ENCODE data around the gene MEIS2.

Gene MEIS2

DNA sequence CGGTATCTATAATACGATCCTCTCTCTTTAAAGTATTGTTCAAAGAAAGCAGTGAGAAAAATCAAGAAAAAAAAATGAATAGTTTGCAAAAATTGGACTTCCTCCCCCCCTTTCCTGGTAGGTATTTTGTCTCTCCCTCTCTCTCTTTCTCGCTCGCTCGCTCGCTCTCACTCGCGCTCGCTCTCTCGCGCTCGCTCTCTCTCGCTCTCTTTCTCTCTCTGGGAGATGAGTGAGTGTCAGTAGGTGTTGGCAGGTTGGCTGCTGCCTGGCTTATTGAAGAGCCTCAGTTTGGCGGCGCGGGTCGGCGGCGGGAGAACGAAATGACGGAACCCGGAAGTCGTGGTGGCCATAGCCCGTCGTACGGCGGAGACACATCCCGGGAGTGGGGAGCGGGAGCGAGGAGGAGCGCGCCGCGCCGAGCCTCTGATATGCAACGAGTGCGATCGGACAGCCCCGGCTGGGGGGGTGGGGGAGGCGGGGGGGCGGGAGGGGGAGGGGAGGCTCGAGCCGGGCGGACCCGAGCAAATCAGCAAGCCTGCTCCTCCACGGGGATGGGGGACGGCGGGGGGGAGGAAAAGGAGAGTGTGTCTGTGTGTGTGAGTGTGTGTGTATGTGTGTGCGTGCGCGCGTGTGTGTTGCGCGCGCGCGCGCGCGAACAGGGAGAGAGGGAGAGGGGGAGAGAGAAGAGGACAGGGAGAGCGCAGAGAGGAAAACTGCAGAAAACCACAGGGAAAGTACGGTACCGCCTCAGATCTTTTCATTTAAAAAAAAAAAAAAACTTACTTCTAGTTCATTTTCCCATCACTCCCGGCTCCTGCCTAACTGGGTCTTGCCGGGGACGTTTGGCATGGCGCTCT lies at the start of gene MEIS2:
Gene MEIS2 (minus strand): TSS at position 441 of the 857 bp plus-strand sequence. CDS start 1,083 bp downstream, outside the sequence.
- TF ChIP-seq ZNF274 (IDR thresholded peaks at IDR 0.05; ENCODE audit: low read depth, low read length), result no peak
- peak within 1 kb of the TSS; percentile 70 for H3K4me3 ChIP-seq (ENCODE audit: low read length)

DNA sequence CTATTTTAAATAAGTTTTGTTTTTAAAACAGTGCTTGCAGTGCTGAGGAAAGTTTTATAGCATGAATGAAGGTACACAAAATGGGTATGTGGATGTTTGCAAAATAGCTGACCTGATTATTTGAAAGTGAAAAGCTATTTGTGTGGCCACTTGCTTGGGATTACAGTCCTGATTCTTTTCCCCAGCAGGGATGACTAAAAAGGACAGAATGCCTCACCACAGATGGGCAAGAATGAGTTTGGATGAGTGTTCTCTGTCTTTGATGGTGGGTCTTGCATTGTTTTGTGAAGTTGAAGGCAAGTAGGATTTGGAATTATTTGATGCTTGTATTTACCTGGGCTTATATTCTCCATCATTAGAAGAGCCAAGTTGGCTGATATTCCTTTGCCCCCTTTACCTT lies 48.8 kb upstream of the MEIS2 start:
- no peak for TF ChIP-seq ZNF274 (IDR thresholded peaks at IDR 0.05; ENCODE audit: low read depth, low read length)
- no peak overlapping the region for H3K4me3 ChIP-seq (ENCODE audit: low read length)

DNA sequence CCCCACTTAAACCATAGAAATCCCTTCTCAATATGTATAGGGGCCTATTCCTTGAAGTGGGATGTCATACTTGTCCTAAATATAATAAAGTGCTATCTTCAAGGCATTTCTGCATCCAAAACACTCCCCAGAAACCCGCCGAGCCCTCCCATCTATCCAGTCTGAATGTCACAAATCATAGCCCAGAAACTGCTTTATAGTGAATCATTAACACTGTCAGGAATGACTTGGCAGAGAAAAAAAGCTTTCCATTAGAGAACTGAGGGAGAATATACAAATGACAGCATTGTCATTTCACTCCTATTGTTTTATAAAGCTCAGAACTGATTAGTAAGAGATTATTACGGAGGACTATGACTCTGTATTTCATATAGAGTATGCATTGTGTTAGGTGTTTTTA lies 48.4 kb upstream of the MEIS2 start:
- H3K4me3 ChIP-seq (ENCODE audit: low read length), result no peak overlapping the region
- TF ChIP-seq ZNF274 (IDR thresholded peaks at IDR 0.05; ENCODE audit: low read depth, low read length), result no peak

DNA sequence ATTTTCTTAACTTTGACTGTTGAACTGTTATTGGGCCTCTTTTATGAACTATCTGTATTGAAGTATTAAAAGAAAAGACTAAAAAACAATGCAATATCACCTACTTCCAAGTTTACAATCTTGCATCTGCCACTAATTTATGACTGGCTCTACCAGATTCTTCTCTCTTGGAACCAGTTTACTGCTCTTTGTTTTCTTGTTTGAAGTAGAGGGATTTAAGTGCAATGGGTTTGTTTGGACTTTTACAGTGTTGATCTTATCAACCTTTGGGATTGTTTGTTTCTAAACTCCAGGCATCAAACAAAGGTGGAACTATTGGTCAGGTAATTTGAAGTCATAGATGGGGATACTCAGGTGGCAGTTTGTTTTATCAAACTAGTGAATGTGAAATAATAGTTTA lies 43.0 kb upstream of the MEIS2 start:
- H3K4me3 ChIP-seq (ENCODE audit: low read length), result no peak overlapping the region
- no peak for TF ChIP-seq ZNF274 (IDR thresholded peaks at IDR 0.05; ENCODE audit: low read depth, low read length)

DNA sequence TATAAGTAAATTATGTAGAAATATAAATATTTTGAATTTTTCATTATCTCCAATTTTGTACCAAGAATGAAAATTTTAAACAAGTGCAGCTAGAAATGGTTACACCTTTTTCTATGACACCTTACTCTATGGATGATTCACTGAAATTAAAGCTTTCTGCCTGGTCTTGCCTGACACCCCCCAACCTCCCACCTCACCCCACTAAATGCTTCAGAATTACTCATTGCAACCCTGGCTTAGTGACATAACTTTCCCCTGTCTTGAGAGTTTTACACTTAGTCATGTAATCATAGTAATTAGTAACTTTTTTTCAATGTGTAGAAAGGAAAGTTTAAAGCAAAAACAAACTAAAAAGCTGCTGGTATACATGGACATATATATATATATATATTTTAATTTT lies 42.0 kb upstream of the MEIS2 start:
- TF ChIP-seq ZNF274 (IDR thresholded peaks at IDR 0.05; ENCODE audit: low read depth, low read length), result no peak
- H3K4me3 ChIP-seq (ENCODE audit: low read length), result no peak overlapping the region

DNA sequence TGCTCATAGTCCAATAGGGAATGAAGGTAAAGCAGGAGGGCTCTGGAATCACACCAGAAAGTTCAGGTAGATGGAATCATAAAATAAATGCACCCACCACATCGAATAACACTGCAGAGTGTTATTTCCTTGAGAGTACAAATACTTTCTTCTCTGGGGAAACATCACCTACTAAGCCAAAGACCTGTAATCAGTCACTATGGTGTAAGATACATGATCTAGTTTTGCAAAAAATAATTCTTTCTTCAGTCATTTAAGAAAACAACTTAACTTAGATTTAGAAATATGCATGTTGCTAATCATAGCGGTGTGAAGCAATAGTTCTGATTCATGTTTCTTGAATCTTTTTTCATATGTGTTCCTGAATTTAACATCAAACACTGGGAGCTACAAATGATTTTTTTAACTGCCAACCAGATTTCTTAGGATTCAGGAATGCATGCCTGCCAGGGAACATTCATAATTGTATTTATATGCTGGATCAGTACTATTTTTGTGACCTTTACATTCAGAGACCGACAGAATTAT lies 40.2 kb upstream of the MEIS2 start:
- no peak for TF ChIP-seq ZNF274 (IDR thresholded peaks at IDR 0.05; ENCODE audit: low read depth, low read length)
- H3K4me3 ChIP-seq (ENCODE audit: low read length), result no peak overlapping the region

DNA sequence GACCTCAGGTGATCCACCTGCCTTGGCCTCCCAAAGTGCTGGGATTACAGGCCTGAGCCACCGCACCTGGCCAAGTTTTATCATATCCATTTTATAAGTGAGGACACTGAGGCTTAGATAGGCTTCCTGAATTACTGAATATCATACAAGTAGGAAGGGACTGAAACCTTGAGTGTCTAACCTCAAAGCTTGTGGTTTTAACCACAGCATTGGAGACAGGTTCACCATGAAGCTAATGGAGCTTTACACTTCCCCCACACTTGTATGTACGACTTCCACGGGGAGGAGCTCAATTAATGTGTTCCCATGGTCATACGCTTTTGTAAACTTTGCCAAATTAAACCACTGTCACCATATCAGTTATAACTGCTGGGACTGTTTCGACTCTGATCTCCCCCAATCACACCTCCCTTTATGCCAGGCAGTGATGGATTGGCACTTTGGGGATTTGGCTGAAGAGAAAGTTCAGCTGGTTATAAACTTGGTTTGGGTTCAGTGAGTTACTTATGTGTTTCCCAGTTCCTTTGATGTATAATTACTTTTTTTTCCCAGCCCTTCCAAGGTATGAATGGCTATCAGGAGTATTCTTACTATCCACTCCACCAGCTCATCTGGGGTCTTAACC lies 38.4 kb upstream of the MEIS2 start:
- no peak overlapping the region for H3K4me3 ChIP-seq (ENCODE audit: low read length)
- TF ChIP-seq ZNF274 (IDR thresholded peaks at IDR 0.05; ENCODE audit: low read depth, low read length), result no peak

DNA sequence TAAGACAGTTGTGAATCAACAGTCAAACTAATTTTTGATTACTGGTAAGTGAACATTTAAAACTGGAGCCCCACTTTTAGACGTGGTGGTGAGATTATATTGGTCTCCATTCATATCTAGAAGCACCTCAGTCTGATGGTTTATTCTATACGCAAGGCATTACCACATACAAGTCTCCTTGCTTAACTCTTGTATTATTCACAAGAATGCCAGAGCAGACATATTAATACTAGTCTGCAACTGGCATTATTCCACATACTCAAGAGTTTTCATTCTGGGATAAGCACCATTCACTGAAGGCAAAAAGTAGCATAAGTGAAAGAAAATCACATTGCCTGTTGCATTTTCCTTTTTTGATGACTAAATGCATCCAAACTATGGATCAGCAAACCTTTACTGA lies 36.9 kb upstream of the MEIS2 start:
- no peak overlapping the region for H3K4me3 ChIP-seq (ENCODE audit: low read length)
- no peak for TF ChIP-seq ZNF274 (IDR thresholded peaks at IDR 0.05; ENCODE audit: low read depth, low read length)

DNA sequence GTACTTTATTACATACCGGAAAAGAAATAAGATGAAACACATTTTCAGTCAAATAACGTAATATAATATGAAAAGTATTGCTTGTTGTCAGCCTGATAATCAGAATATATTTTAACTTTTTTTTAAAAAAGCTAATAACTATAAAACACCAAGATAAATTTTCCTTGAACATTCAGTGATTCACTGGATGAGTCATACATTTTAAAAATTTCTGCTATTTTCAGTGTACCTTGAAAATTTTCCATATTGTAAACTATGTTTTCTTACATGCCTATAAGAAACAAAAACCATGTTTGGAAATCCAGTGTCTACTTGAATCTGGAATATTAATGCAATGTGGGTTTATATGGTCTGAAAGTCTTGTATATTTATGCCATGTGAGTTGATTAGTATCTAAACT lies 36.3 kb upstream of the MEIS2 start:
- no peak overlapping the region for H3K4me3 ChIP-seq (ENCODE audit: low read length)
- TF ChIP-seq ZNF274 (IDR thresholded peaks at IDR 0.05; ENCODE audit: low read depth, low read length), result no peak

DNA sequence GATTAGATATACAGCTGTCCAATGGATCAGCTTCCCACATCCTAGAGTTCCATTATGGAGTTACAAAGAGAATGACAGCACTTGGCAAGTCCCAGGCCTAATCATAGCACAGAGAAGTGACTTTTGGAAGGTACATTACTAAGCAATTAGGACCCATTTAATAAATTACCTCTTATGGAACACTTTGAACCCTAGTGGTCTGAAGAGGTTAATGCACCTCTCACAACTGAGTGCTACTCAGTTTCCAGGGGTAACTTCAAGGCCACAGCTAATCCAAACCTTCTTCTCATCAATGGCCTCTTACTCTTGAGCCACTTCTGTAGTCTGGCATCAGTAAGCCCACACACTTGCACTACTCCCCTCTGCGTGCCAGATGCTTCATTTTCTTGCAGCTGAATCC lies 34.9 kb upstream of the MEIS2 start:
- no peak overlapping the region for H3K4me3 ChIP-seq (ENCODE audit: low read length)
- no peak for TF ChIP-seq ZNF274 (IDR thresholded peaks at IDR 0.05; ENCODE audit: low read depth, low read length)

DNA sequence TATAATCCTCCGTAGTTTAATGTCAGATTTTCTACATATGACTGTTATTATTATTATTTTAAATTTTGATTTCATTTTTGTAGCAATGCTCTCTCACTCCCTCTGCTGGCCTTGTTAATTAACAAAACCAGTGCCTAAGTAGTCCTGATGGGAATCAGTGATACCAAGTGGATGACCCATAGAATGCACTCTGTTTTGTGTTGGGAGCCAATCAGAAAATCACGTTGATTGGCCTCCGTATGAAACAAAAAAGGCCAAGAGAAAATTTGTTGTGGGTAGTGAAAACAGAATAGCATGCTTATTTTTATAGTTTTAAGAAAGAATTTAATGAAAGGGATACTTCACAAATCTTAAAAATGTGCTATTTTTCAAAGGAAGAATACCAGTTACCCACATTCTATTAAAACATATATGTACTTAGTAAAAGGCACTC lies 34.4 kb upstream of the MEIS2 start:
- TF ChIP-seq ZNF274 (IDR thresholded peaks at IDR 0.05; ENCODE audit: low read depth, low read length), result no peak
- H3K4me3 ChIP-seq (ENCODE audit: low read length), result no peak overlapping the region

DNA sequence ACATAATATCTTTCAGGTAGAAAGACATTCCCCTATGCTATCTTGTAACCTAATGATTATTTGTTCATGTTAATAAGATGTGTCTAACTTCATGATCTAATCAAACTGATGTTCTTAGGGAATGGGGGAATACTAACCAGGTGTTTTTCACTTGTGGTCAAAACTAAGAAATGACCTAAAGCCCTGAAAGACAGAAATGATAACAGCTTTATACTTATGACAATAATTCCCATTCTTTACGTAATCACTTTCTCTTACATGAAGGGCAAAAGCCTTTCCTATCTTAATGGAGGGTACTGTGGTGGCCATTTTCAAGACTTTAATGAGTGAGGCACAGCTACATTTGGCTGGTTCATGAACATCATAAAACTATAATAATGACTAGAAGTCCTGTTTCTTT lies 33.9 kb upstream of the MEIS2 start:
- H3K4me3 ChIP-seq (ENCODE audit: low read length), result no peak overlapping the region
- no peak for TF ChIP-seq ZNF274 (IDR thresholded peaks at IDR 0.05; ENCODE audit: low read depth, low read length)

DNA sequence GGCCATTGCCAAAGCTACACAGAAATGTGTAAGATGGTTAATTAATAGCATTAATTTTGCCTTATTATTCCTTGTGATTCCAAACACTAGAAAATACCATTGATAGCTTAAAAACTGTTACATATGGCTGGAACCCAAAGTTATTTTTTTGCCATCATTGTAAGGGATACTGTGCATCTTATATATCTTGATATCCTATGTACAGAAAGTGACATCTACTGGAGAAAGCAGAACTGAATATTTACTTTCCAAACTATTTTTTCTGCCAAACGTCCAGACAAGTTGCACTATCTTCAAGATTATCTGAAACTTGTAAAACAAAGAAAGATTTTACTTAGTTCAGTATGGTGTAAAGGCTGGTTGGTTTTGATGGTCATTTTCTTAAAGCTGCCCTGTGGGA lies 33.3 kb upstream of the MEIS2 start:
- no peak for TF ChIP-seq ZNF274 (IDR thresholded peaks at IDR 0.05; ENCODE audit: low read depth, low read length)
- no peak overlapping the region for H3K4me3 ChIP-seq (ENCODE audit: low read length)

DNA sequence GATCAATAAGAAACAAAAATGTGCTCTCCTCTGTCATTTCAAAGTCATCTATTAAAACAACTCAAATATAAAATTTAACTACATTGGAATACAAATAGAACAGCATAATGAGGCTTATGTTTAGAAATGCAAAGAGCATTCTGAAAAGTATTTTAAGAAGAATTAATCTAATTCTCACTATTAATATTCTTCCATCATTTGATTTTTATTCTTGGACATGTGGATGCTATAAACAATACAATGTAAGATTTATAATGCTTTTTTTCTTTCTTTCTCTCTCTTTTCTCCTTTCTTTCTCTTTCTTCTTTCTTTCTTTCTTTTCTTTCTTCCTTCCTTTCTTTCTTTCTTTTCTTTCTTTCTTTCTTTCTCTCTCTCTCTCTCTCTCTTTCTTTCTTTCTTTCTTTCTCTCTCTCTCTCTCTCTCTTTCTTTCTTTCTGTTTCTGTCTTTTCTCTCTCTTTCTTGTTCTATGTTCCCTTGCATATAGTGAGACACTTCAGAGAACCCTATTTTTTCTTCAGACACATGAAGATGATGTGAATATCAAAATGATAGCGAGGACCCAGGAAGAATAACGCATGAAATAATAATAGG lies 32.6 kb upstream of the MEIS2 start:
- H3K4me3 ChIP-seq (ENCODE audit: low read length), result no peak overlapping the region
- TF ChIP-seq ZNF274 (IDR thresholded peaks at IDR 0.05; ENCODE audit: low read depth, low read length), result no peak

DNA sequence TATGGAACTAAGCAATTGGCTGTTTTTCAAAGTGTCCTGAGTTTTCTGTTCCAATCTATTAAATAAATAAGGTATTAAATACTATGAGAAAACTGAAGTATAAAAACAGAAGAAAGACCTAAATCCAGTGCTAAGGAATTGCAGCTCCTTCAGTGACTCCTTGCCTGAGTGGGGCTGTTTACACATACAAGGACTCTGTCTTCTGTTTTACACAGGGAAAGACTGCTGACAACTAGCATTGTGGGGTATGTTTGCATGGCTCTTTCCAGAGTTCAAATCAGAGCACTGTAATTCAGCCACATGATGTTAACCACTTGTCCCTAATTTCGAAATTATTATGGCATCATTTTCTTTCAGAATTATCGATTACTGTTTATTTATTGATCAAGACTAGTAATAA lies 31.3 kb upstream of the MEIS2 start:
- no peak overlapping the region for H3K4me3 ChIP-seq (ENCODE audit: low read length)
- TF ChIP-seq ZNF274 (IDR thresholded peaks at IDR 0.05; ENCODE audit: low read depth, low read length), result no peak

Measured in GM08714 (cell line).